ENCODE measurements around the gene EML3. TPM values are rescaled to one million over a fixed set of nuclear protein-coding genes. Genes with fewer than 3 reads are reported as not detected.

The EML3 gene
- total RNA-seq, 1 experiment from 2014 or later: 51.1 TPM

DNA sequence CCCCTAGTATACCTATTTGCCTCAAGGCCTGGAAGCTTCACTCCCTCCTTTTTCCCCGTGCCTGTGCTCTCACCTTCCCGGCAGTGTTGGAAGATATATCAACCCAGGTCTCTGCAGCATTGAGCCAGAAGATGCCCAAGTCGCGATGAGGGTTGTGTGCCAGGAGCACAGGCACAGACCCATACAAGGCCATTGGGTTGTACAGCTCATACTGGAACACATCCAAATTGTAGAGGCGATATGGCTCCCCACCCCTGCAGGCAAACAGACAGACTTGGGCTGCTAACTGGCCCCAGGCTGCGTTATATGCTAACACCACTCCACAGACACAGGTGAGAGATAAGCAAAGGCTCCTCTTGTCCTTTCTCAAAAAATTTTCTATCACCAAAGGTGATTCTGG is 19.9 kb upstream of the EML3 start:
- H3K27ac Mint-ChIP-seq: no peak overlapping the region
- H3K36me3 Mint-ChIP-seq: peaks cover 80% of the 10 kb centered on the region
- H3K4me1 Mint-ChIP-seq: no peaks in the 10 kb centered on the region
- DNase-seq (ENCODE audit: low spot score): no peak
- ChIA-PET CTCF (no interaction called here), POLR2A (no interaction called here)
- H3K4me3 Mint-ChIP-seq: no peak overlapping the region
- no peak for TF ChIP-seq PRRX2 (CRISPR knock-in tag; IDR thresholded peaks at IDR 0.05)
- TF ChIP-seq RELA (CRISPR knock-in tag; IDR thresholded peaks at IDR 0.05; ENCODE audit: borderline replicate concordance): no peak
- TF ChIP-seq, protein P1, sequence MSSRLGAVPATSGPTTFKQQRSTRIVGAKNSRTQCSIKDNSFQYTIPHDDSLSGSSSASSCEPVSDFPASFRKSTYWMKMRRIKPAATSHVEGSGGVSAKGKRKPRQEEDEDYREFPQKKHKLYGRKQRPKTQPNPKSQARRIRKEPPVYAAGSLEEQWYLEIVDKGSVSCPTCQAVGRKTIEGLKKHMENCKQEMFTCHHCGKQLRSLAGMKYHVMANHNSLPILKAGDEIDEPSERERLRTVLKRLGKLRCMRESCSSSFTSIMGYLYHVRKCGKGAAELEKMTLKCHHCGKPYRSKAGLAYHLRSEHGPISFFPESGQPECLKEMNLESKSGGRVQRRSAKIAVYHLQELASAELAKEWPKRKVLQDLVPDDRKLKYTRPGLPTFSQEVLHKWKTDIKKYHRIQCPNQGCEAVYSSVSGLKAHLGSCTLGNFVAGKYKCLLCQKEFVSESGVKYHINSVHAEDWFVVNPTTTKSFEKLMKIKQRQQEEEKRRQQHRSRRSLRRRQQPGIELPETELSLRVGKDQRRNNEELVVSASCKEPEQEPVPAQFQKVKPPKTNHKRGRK (CRISPR knock-in tag; IDR thresholded peaks at IDR 0.05; ENCODE audit: borderline replicate concordance): no peak
- no peak for TF ChIP-seq ZNF317 (CRISPR knock-in tag; IDR thresholded peaks at IDR 0.05; ENCODE audit: borderline replicate concordance, low read depth)
- no peak for TF ChIP-seq ELF4 (CRISPR knock-in tag; IDR thresholded peaks at IDR 0.05; ENCODE audit: low read depth)
- no peak for TF ChIP-seq SP1 (CRISPR knock-in tag; conservative IDR thresholded peaks at IDR 0.05)
- no peak for TF ChIP-seq SMAD3 (CRISPR knock-in tag; IDR thresholded peaks at IDR 0.05; ENCODE audit: borderline replicate concordance)
- H3K27me3 Mint-ChIP-seq (ENCODE audit: low read depth): no peaks in the 10 kb centered on the region
- no peaks in the 10 kb centered on the region for H3K9me3 Mint-ChIP-seq
- ATAC-seq: no peak

DNA sequence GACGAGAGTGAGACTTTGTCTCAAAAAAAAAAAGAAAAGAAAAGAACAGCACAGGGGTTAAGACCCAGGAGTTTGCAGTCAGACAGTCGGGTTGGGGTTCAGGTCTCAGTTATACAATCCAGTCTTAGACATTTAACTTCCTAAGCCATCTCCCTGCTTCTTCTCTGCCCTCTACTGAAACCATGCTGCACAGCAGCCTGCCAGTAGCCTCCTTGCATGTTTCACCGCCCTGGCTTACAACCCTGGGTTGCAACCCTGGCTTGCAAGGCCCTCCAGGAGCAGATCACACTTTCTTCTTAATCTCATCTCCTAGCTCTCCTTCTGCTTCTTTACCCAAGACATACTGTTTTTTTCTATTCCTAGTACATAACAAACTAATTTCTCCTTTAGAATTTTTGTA is 15.1 kb upstream of the EML3 start:
- Mint-ChIP-seq H3K4me3 (no peak overlapping the region), H3K36me3 (peaks cover 72% of the 10 kb centered on the region), H3K4me1 (no peaks in the 10 kb centered on the region), H3K27ac (no peak overlapping the region), H3K27me3 (ENCODE audit: low read depth) (no peaks in the 10 kb centered on the region), H3K9me3 (no peaks in the 10 kb centered on the region)
- DNase-seq (ENCODE audit: low spot score): no peak
- POLR2A ChIA-PET: no interaction called here
- CTCF ChIA-PET: no interaction called here
- TF ChIP-seq, protein P2, sequence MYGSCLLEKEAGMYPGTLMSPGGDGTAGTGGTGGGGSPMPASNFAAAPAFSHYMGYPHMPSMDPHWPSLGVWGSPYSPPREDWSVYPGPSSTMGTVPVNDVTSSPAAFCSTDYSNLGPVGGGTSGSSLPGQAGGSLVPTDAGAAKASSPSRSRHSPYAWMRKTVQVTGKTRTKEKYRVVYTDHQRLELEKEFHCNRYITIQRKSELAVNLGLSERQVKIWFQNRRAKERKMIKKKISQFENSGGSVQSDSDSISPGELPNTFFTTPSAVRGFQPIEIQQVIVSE (CRISPR knock-in tag; IDR thresholded peaks at IDR 0.05; ENCODE audit: borderline replicate concordance): no peak
- no peak for TF ChIP-seq TCF7 (CRISPR knock-in tag; IDR thresholded peaks at IDR 0.05; ENCODE audit: low read depth)
- no peak for TF ChIP-seq GTF2I (CRISPR knock-in tag; conservative IDR thresholded peaks at IDR 0.05)
- peak; percentile 36; the same call in 1 of the 2 replicates for ATAC-seq

DNA sequence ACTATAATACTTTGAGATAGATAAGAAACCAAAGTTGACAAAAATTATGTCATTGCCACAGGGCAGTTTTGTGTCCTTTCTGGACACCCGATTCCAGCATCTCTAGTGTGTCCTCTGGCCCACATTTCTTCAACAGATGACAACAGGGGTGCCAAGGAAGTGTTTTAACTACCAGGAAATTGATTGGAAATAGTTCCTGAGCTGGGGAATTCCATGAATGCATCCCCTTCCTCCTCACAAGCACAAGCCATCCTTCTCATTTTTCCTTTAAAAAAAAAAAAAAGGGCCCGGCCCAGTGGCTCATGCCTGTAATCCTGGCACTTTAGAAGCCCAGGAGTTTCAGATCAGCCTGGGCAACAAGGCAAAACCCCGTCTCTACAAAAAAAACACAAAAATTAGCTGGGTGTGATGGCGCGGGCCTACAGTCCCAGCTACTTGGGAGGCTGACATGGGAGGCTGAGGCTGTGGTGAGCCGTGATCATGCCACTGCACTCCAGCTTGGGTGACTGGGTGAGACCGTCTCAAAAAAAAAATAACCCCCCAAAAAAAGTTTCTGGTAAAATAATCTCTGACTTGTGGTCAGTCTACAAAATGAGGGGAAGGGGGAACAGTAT is 10.0 kb upstream of the EML3 start:
- H3K27me3 Mint-ChIP-seq (ENCODE audit: low read depth): no peaks in the 10 kb centered on the region
- peaks cover 27% of the 10 kb centered on the region for H3K36me3 Mint-ChIP-seq
- no peak for ATAC-seq
- DNase-seq (ENCODE audit: low spot score): no peak
- peak overlapping the region; percentile 91 for H3K27ac Mint-ChIP-seq
- H3K9me3 Mint-ChIP-seq: no peaks in the 10 kb centered on the region
- POLR2A ChIA-PET: interaction anchor here (0.7 to 3.0 kb wide), 17 partner anchors 9 to 239 kb away, joined by 3 to 37 read pairs (median 7); partner anchors contain the start of genes BSCL2, C11orf98, CSKMT and EEF1G
- TF ChIP-seq NR3C1 (CRISPR knock-in tag; conservative IDR thresholded peaks at IDR 0.05; ENCODE audit: low read depth) (no peak), ATF1 (CRISPR knock-in tag; IDR thresholded peaks at IDR 0.05) (0 out of 2 replicates have a peak, but pooled peaks have one; percentile 5)
- peak overlapping the region; percentile 97 for H3K4me3 Mint-ChIP-seq
- H3K4me1 Mint-ChIP-seq: peaks cover 16% of the 10 kb centered on the region
- CTCF ChIA-PET: interaction anchor here (0.9 to 4.5 kb wide), 10 partner anchors 11 to 198 kb away, joined by 3 to 51 read pairs (median 6); partner anchors contain the start of genes EEF1G, EML3, ROM1 and TUT1

DNA sequence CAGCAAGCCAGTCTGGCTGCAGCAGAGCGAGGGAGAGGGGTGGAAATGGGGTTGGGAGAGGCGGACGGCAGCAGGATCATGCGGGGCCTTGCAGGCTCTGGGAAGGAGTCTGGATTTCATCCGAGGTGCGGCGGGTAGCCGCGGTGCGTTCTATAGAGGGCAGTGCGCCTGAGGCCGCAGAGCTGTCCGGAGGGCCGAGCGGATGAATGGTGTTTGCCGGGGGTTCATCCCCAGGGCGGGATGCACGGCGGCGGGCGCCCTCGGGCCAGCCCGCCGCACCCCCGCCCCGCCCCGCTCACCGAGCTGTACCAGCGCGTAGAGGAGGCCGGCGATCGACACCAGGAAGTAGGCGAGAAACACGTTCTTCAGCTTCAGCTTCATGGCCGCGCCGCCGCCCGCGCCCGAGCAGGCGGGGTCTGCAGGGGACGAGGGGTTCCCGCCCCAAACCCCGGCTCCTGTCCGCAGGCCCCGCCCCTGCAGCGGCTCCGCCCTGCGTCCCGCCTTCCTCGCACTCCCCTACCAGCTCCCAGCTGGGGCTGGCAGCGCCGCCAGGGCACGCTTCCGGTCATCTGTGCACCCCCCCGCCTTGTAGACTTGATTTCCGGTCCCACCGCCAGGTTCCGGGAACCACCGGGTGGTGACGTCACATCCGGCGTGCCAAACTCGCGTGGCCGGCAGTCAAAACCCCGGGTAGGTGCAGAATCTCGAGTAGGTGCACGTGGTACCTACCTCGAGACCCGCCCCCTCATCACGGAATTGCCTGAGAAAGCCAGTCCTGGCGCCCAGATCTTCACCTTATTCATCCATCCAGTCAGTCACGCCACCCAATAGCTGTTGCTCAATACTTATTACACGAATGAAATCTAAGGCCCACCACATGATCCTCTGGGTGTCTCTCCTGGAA is 9.2 kb upstream of the EML3 start, which contains the start of gene B3GAT3:
TSS of gene B3GAT3 (minus strand) at position 420 of the 904 bp plus-strand sequence. CDS start at position 381, 39 bp downstream.
- Mint-ChIP-seq H3K27me3 (ENCODE audit: low read depth) (no peaks in the 10 kb centered on the region), H3K4me3 (peak within 1 kb of the TSS; percentile 97), H3K4me1 (peaks cover 16% of the 10 kb centered on the region), H3K27ac (peak within 1 kb of the TSS; percentile 93), H3K36me3 (peaks cover 19% of the 10 kb centered on the region), H3K9me3 (no peaks in the 10 kb centered on the region)
- ChIA-PET POLR2A (interaction anchor here (0.6 to 3.0 kb wide), 22 partner anchors 9 to 240 kb away, joined by 3 to 37 read pairs (median 6); partner anchors contain the start of genes BSCL2, C11orf98, CSKMT and EEF1G), CTCF (interaction anchor here (0.6 to 4.5 kb wide), 21 partner anchors 10 to 227 kb away, joined by 3 to 51 read pairs (median 4); partner anchors contain the start of genes BSCL2, C11orf98, EEF1G and EML3)
- peak; percentile 99 for DNase-seq (ENCODE audit: low spot score)
- ATAC-seq: peak; percentile 97
- TF ChIP-seq, protein P3, sequence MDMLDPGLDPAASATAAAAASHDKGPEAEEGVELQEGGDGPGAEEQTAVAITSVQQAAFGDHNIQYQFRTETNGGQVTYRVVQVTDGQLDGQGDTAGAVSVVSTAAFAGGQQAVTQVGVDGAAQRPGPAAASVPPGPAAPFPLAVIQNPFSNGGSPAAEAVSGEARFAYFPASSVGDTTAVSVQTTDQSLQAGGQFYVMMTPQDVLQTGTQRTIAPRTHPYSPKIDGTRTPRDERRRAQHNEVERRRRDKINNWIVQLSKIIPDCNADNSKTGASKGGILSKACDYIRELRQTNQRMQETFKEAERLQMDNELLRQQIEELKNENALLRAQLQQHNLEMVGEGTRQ (CRISPR knock-in tag; IDR thresholded peaks at IDR 0.05): peak; percentile 83
- TF ChIP-seq GRHL2 (CRISPR knock-in tag; IDR thresholded peaks at IDR 0.05; ENCODE audit: insufficient replicate concordance, severe bottlenecking): no peak
- TF ChIP-seq, protein P4, sequence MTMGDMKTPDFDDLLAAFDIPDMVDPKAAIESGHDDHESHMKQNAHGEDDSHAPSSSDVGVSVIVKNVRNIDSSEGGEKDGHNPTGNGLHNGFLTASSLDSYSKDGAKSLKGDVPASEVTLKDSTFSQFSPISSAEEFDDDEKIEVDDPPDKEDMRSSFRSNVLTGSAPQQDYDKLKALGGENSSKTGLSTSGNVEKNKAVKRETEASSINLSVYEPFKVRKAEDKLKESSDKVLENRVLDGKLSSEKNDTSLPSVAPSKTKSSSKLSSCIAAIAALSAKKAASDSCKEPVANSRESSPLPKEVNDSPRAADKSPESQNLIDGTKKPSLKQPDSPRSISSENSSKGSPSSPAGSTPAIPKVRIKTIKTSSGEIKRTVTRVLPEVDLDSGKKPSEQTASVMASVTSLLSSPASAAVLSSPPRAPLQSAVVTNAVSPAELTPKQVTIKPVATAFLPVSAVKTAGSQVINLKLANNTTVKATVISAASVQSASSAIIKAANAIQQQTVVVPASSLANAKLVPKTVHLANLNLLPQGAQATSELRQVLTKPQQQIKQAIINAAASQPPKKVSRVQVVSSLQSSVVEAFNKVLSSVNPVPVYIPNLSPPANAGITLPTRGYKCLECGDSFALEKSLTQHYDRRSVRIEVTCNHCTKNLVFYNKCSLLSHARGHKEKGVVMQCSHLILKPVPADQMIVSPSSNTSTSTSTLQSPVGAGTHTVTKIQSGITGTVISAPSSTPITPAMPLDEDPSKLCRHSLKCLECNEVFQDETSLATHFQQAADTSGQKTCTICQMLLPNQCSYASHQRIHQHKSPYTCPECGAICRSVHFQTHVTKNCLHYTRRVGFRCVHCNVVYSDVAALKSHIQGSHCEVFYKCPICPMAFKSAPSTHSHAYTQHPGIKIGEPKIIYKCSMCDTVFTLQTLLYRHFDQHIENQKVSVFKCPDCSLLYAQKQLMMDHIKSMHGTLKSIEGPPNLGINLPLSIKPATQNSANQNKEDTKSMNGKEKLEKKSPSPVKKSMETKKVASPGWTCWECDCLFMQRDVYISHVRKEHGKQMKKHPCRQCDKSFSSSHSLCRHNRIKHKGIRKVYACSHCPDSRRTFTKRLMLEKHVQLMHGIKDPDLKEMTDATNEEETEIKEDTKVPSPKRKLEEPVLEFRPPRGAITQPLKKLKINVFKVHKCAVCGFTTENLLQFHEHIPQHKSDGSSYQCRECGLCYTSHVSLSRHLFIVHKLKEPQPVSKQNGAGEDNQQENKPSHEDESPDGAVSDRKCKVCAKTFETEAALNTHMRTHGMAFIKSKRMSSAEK (CRISPR knock-in tag; IDR thresholded peaks at IDR 0.05; ENCODE audit: borderline replicate concordance): no peak
- TF ChIP-seq, protein P5, sequence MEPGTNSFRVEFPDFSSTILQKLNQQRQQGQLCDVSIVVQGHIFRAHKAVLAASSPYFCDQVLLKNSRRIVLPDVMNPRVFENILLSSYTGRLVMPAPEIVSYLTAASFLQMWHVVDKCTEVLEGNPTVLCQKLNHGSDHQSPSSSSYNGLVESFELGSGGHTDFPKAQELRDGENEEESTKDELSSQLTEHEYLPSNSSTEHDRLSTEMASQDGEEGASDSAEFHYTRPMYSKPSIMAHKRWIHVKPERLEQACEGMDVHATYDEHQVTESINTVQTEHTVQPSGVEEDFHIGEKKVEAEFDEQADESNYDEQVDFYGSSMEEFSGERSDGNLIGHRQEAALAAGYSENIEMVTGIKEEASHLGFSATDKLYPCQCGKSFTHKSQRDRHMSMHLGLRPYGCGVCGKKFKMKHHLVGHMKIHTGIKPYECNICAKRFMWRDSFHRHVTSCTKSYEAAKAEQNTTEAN (CRISPR knock-in tag; IDR thresholded peaks at IDR 0.05): 0 out of 2 replicates have a peak, but pooled peaks have one; percentile 47
- TF ChIP-seq GABPB1 (CRISPR knock-in tag; IDR thresholded peaks at IDR 0.05): peak; percentile 88
- no peak for TF ChIP-seq ELF4 (CRISPR knock-in tag; IDR thresholded peaks at IDR 0.05; ENCODE audit: low read depth)

Data from WTC11 (cell line).